ENCODE results near the gene WDR54.

The WDR54 gene, protein sequence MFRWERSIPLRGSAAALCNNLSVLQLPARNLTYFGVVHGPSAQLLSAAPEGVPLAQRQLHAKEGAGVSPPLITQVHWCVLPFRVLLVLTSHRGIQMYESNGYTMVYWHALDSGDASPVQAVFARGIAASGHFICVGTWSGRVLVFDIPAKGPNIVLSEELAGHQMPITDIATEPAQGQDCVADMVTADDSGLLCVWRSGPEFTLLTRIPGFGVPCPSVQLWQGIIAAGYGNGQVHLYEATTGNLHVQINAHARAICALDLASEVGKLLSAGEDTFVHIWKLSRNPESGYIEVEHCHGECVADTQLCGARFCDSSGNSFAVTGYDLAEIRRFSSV

DNA sequence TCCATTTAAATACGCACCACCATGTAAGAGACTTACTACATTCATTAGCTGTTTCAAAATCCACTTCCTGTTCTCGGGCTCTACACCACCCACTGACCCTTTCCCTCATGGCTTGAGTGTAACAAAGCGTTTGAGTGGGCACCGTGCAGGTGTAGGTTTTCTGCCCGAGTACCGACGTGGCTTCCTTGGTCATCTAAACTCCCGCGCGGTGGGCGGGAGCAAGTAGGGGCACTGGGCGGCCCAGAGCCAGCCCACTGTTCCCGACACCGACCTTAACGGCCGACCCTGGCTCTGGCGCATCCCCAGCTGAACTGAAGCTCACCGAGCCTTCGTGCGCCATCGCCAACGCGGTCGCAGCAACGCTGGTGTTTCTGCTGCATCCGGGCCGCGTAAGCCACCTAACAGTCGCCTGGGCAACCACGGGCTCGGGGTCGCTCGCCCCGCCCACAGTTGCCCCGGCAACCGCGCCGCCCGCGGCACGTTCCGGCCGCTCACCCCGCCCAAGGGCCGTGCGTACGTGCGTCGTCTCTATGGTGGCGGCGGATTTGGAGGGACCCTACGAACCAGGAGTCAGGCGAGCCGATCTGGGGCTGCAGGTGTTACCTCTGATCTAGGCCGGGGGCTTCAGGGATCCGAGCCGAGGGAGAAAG is at the start of gene WDR54, which contains the start of gene C2orf81:
Gene WDR54, plus strand, starts transcription at position 510 of the 650 bp plus-strand sequence. CDS start 424 bp downstream, outside the sequence.
Gene C2orf81, minus strand, starts transcription at position 399 of the 650 bp plus-strand sequence. Its CDS starts 59 bp downstream, at position 340.
- in situ Hi-C loops (cut with MboI; ENCODE audit: low sequenced_read_pairs): no loop called here

DNA sequence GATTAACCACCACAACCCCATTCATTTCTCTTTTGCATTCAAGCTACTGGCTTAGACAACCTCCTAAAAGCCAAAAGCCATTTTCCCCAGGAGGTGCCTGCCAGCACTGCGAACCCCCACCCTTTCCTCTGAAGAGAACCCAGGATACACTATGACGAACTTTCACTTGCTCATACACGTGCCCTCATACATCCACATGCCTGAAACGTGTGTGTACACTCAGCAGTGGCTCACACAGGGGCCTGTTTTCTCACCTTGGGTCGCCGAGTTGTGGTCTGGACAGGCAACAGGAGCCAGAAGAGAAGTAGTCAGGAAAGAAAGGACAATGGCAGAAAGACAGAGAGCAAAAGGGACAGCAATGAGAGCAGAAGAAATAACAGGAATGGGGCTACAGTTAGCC is 48.9 kb upstream of the WDR54 start:
- in situ Hi-C loops (cut with MboI; ENCODE audit: low sequenced_read_pairs): no loop called here

- in situ Hi-C loops (cut with MboI; ENCODE audit: low sequenced_read_pairs): no loop called here
Measured at GRCh38 chr2:74373221-74373676, 48.3 kb upstream of the WDR54 start.

DNA sequence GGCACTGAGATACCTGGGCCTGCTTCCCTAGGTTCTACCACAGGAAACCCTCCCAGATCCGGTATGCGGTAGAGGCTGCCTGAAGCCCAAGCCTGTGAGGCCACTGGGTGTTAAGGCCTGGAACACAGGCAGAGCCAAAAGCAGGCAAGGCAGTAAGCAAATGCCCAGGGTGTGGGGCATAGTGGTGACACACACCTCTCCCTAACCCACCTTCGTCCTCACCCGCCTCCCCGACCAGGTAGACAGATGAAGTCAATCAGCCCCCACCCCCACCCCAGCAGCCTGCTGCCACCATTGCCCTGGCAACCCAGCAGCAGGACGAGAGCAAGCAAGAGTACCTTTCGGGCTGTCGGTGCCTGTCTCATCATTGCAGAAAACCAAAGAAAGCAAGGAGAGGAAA is 47.5 kb upstream of the WDR54 start:
- in situ Hi-C loops (cut with MboI; ENCODE audit: low sequenced_read_pairs): no loop called here

GRCh38 chr2:74374509-74375205 is 46.9 kb upstream of the WDR54 start:
- in situ Hi-C loops (cut with MboI; ENCODE audit: low sequenced_read_pairs): no loop called here

DNA sequence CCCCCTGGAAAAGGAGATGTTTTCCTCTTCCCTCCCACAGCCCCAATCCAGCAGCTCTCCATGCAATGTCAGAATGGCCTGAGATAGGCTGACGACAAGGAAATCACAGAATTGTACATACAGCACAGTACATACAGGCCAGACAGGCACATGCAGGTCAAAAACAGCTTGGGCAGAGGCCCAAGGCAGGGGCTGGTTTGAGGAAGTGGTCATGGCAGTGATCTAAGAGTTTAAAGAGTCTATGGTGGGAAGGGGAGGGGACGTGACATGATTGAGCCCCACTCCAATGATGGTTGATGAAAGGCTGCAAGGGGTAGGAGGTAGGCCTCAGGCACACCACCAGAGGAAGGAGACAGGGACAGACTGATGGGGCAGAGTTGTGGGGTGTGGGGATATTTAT is 45.7 kb upstream of the WDR54 start:
- in situ Hi-C loops (cut with MboI; ENCODE audit: low sequenced_read_pairs): no loop called here

DNA sequence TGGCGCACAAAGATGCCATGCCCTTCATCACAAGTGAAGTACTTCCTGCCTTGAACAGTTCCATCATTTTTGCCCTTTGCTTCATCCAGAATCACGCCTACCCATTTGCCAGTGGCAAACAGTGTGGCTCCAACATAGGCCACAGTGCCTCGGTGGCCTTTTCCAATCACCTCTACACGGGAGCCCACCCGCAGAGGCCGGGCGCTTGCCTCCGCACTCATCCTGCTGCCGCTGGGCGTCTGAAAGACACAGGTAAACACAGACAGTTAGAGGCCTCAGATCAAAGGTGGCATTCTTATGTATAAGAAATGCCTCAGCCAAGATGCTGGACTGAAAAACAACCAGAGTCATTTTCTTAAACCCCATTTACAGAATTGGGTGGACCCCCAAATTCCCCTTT is 43.5 kb upstream of the WDR54 start:
- in situ Hi-C loops (cut with MboI; ENCODE audit: low sequenced_read_pairs): no loop called here

GRCh38 chr2:74379851-74380789 is 41.4 kb upstream of the WDR54 start, which contains the start of gene DCTN1:
TSS of gene DCTN1 (minus strand) at chr2:74380311. CDS start at chr2:74380037, 274 bp downstream.
- in situ Hi-C loops (cut with MboI; ENCODE audit: low sequenced_read_pairs): no loop called here

GRCh38 chr2:74381751-74382150 is 39.8 kb upstream of the WDR54 start:
- in situ Hi-C loops (cut with MboI; ENCODE audit: low sequenced_read_pairs): no loop called here

- in situ Hi-C loops (cut with MboI; ENCODE audit: low sequenced_read_pairs): no loop called here
Measured at GRCh38 chr2:74383254-74383653, 38.3 kb upstream of the WDR54 start.

GRCh38 chr2:74384051-74384450 is 37.5 kb upstream of the WDR54 start:
- in situ Hi-C loops (cut with MboI; ENCODE audit: low sequenced_read_pairs): no loop called here

- in situ Hi-C loops (cut with MboI; ENCODE audit: low sequenced_read_pairs): no loop called here
Measured at GRCh38 chr2:74385396-74385795, 36.1 kb upstream of the WDR54 start.

DNA sequence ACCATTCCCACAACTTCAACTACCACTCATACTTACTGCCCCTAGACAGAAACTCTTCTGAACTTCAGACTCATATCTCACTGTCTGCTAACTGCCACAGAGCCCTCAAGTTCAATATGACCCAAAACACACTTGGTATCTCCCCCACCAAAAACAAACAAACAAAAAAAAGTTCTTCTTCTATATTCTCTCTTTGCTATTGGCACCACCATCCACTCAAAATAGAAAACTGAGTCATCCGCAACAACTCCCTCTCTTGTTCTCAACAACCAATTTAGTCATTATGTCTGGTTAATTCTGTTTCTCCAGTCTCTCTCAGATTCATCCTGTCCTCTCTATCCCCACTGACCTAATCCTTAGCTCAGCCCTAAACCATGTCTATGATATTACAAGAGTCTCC is 34.2 kb upstream of the WDR54 start:
- in situ Hi-C loops (cut with MboI; ENCODE audit: low sequenced_read_pairs): no loop called here

- in situ Hi-C loops (cut with MboI; ENCODE audit: low sequenced_read_pairs): no loop called here
Measured at GRCh38 chr2:74390606-74391005, 30.9 kb upstream of the WDR54 start.

GRCh38 chr2:74391209-74391579 is 30.3 kb upstream of the WDR54 start:
- in situ Hi-C loops (cut with MboI; ENCODE audit: low sequenced_read_pairs): no loop called here

DNA sequence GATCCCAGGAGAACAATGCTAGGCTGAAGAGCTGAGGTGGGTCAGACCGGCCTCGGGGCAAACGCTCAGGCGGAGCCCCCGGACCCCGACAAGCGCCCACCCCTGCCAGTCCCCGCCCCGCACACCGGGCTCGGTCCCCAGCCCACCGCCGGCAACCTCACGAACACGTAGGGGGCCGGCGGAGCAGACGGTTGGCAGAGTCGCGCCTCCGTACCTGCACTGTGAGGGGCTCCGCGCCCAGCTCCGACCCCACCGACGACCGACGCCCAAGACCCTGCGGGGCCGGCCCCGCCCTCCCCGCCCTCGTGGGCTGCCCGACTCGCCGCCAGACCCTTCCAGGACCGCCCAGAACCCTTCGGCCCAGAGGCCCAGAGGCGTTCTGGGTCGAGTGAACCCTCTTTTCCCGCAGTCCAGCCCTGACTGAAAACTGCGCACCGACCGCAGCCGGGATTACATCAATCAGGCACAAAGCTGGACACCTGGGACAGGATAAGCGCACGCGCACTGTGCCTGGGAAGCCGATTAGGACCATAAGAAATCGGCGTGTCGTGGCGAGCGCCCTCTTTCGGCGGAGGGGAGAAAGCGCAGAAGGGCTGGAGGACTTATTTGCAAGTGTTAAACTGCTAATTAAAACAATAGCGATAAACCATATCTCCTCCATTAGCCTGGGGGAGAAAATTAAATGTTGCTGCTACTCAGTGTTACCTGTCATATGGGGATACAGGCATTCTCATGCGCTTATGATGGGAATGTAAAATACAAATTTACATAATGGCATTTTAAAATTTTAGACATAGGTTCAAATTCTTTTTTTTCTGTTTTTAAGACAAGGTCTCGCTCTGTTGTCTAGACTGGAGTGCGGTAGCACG is 29.7 kb upstream of the WDR54 start:
- in situ Hi-C loops (cut with MboI; ENCODE audit: low sequenced_read_pairs): no loop called here

DNA sequence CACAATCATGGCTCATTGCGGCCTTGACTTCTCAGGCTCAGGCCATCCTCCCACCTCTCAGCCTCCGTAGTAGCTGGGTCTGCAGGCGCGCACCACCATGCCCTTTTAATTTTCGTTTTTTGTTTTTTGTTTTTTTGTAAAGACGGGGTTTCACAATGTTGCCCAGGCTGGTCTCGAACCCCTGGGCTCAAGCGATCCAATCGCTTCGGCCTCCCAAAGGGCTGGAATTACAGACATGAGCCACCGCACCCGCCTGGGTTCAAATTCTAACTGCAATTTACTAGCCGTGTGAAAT is 29.1 kb upstream of the WDR54 start:
- in situ Hi-C loops (cut with MboI; ENCODE audit: low sequenced_read_pairs): no loop called here

- in situ Hi-C loops (cut with MboI; ENCODE audit: low sequenced_read_pairs): no loop called here
Measured at GRCh38 chr2:74393525-74393924, 28.0 kb upstream of the WDR54 start.

DNA sequence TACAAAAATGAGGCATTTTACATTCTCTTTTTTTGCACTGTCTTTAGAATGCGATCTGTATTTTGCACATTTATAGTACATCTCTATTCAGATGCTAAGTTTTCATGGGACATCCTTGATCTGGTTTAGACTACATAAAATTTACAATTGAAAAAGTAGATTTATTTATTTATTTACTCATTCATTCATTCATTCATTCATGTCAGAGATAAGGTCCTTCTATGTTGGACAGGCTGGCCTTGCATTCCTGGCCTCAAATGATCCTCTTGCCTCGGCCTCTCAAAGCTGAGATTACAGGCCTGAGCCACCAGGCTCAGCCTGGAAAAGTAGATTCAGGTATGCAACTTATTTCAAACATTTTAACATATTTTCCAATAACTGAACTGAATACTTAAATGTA is 25.4 kb upstream of the WDR54 start:
- in situ Hi-C loops (cut with MboI; ENCODE audit: low sequenced_read_pairs): no loop called here

DNA sequence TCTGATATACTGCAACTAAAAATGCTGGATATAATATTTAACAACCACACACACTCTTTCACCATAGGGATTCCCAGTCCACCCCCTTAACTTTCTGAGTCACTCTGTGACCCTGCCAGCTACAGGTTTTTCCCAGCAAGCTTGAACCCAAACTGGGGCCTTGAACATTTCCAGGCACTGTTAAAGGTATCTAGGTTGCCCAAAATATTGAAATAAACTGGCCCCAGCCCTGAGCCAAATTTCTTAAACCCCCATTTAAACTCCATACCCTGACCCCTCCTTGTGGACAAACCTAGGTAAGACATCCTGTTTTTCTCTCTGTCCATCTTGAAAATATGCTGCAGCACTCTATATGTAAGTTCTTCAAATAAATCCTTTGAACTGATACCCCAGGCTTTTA is 21.7 kb upstream of the WDR54 start:
- in situ Hi-C loops (cut with MboI; ENCODE audit: low sequenced_read_pairs): no loop called here
